Neural cell (in vitro differentiated cells): ENCODE measurements around the gene TNFRSF6B. TPM values are rescaled to one million over a fixed set of nuclear protein-coding genes. Genes with fewer than 3 reads are reported as not detected.

Experiments used
- H2AFZ ChIP-seq: fragments of 200-600, 300-800 bp; sonication (generic), shearing (Covaris generic); 2 replicates; pipeline ENCODE4 v1.6.0; 2014; ENCODE audit warnings: low read depth, mild to moderate bottlenecking, antibody characterized with exemption, low read length, moderate library complexity
- H3F3A ChIP-seq: fragments of 200-600 bp; shearing (Covaris generic); 2 replicates; pipeline ENCODE4 v1.6.1; 2016; ENCODE audit warnings: mild to moderate bottlenecking, moderate library complexity, mixed read lengths, antibody characterized with exemption, low read length; ENCODE audit not compliant: insufficient read depth, poor library complexity, severe bottlenecking
- H3K27ac ChIP-seq: fragments of 200-600, 300-800 bp; sonication (generic), shearing (Covaris generic); 2 replicates; pipeline ENCODE4 v1.5.1; 2014; ENCODE audit warnings: mild to moderate bottlenecking, low read length, moderate library complexity
- H3K27me3 ChIP-seq: fragments of 300-800, 200-600 bp; sonication (generic), shearing (Covaris generic); 2 replicates; pipeline ENCODE4 v1.6.0; 2014; ENCODE audit warnings: mild to moderate bottlenecking, low read depth, low read length, moderate library complexity; ENCODE audit not compliant: insufficient read depth
- H3K36me3 ChIP-seq: fragments of 300-800, 200-600 bp; sonication (generic), shearing (Covaris generic); 2 replicates; pipeline ENCODE4 v1.5.1; 2014; ENCODE audit warnings: mild to moderate bottlenecking, antibody characterized with exemption, low read length, moderate library complexity; ENCODE audit not compliant: insufficient read depth
- H3K4me2 ChIP-seq: fragments of 300-800, 200-600 bp; sonication (generic), shearing (Covaris generic); 2 replicates; pipeline ENCODE4 v1.6.0; 2014; ENCODE audit warnings: mild to moderate bottlenecking, low read length
- H3K4me3 ChIP-seq: fragments of 300-800, 200-600 bp; sonication (generic), shearing (Covaris generic); 2 replicates; pipeline ENCODE4 v1.5.1; 2014; ENCODE audit warnings: mild to moderate bottlenecking, low read length, moderate library complexity
- H3K79me2 ChIP-seq: fragments of 200-600 bp; shearing (Covaris generic); replicated peaks from 2 replicates; pipeline ENCODE4 v1.6.0; 2014; ENCODE audit warnings: mild to moderate bottlenecking, low read length, moderate library complexity; ENCODE audit not compliant: insufficient read depth
- H3K9ac ChIP-seq: fragments of 300-800, 200-600 bp; sonication (generic), shearing (Covaris generic); 2 replicates; pipeline ENCODE4 v1.6.1; 2016; ENCODE audit warnings: mild to moderate bottlenecking, low read length, mixed read lengths
- H3K9me2 ChIP-seq: fragments of 200-600 bp; shearing (Covaris generic); 2 replicates; pipeline ENCODE4 v1.6.1; 2016; ENCODE audit warnings: mild to moderate bottlenecking, low read length, mixed read lengths; ENCODE audit not compliant: insufficient read depth
- H3K9me3 ChIP-seq: fragments of 200-600, 300-800 bp; sonication (generic), shearing (Covaris generic); 2 replicates; pipeline ENCODE4 v1.6.1; 2016; ENCODE audit warnings: mild to moderate bottlenecking, mixed run types, low read length, moderate library complexity, mixed read lengths
- H4K20me1 ChIP-seq: fragments of 200-600 bp; shearing (Covaris generic); 2 replicates; pipeline ENCODE4 v1.6.1; 2016; ENCODE audit warnings: mild to moderate bottlenecking, mixed run types; ENCODE audit not compliant: insufficient read depth
- CTCF ChIP-seq: fragments of 450-650 bp; IDR thresholded peaks from 2 replicates; pipeline ENCODE4 v1.5.1; 2014; ENCODE audit warnings: antibody characterized with exemption, mild to moderate bottlenecking, moderate library complexity; ENCODE audit not compliant: poor library complexity, severe bottlenecking
- EP300 ChIP-seq: fragments of 450-650 bp; conservative IDR thresholded peaks from 2 replicates; pipeline ENCODE4 v1.6.1; 2014; ENCODE audit warnings: antibody characterized with exemption, mild to moderate bottlenecking, moderate library complexity; ENCODE audit not compliant: poor library complexity, severe bottlenecking
- EZH2 ChIP-seq: fragments of 200-600, 300-800 bp; shearing (Covaris generic), sonication (generic); IDR thresholded peaks from 2 replicates; pipeline ENCODE4 v1.6.1; 2014; ENCODE audit warnings: antibody characterized with exemption, low read length, borderline replicate concordance, mild to moderate bottlenecking; ENCODE audit not compliant: insufficient read depth, poor library complexity, severe bottlenecking
- MXI1 ChIP-seq: fragments of 450-650 bp; conservative IDR thresholded peaks from 2 replicates; pipeline ENCODE4 v1.6.1; 2014; ENCODE audit warnings: antibody characterized with exemption, mild to moderate bottlenecking; ENCODE audit not compliant: poor library complexity, severe bottlenecking
- POLR2AphosphoS5 ChIP-seq: IDR thresholded peaks from 2 replicates; pipeline ENCODE4 v1.6.1; 2012
- RAD21 ChIP-seq: fragments of 450-650 bp; conservative IDR thresholded peaks from 2 replicates; pipeline ENCODE4 v1.6.1; 2014; ENCODE audit warnings: antibody characterized with exemption, mild to moderate bottlenecking, moderate library complexity
- SMC3 ChIP-seq: fragments of 450-650 bp; conservative IDR thresholded peaks from 2 replicates; pipeline ENCODE4 v1.6.1; 2014; ENCODE audit warnings: antibody characterized with exemption, mild to moderate bottlenecking, moderate library complexity; ENCODE audit not compliant: poor library complexity
- TAF1 ChIP-seq: IDR thresholded peaks from 2 replicates; pipeline ENCODE4 v1.6.1; 2012; ENCODE audit warnings: low read depth
- polyA plus RNA-seq: library from polyadenylated mRNA; depleted of rRNA; stranded (reverse); fragments of >200 nt; gene quantifications from 2 replicates; pipeline ENCODE4 v1.2.3, GENCODE V29; 2014
- TF ChIP-seq, protein P1 (sequence below): IDR thresholded peaks from 2 replicates; pipeline ENCODE4 v1.6.1; 2012; ENCODE audit warnings: borderline replicate concordance

TNFRSF6B gene
- polyA plus RNA-seq, 1 donor from 2014 or later: 9.4 TPM

DNA sequence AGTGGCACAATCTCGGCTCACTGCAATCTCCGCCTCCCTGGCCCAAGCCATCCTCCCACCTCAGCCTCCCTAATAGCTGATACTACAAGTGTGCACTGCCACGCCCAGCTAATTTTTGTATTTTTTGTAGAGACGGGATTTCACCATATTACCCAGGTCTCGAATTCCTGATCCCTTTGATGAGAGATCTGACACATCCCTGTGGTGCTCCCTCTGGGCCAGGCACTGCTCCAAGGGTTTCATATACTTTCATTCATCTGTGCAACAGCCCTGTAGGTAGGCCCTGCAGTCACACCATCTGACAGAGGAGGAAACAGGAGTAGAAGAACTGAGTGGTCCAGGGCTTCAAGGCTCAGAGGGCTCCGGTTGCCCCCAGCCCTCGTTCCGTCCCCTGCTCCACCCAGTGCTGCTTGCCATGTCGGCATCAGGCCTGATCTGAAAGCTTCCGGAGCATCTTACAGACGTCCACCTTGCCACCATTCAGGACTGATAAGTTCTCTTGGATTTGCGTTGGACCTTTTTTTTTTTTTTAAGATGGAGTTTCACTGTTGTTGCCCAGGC lies 14.7 kb downstream of the TNFRSF6B start:
- TF ChIP-seq EP300 (no peak), CTCF (no peak), MXI1 (no peak), SMC3 (no peak), TAF1 (no peak)
- Histone ChIP-seq H3K27ac (no peak overlapping the region), H3K27me3 (no peaks in the 10 kb centered on the region)

GRCh38 chr20:63712191-63712590 lies 15.7 kb downstream of the TNFRSF6B start:
- H4K20me1 ChIP-seq: no peaks in the 10 kb centered on the region
- H3K27ac ChIP-seq: no peak overlapping the region
- no peak overlapping the region for H3K9ac ChIP-seq
- TF ChIP-seq EP300 (no peak), POLR2AphosphoS5 (no peak), CTCF (no peak), TAF1 (no peak), MXI1 (no peak), EZH2 (no peak), SMC3 (no peak), RAD21 (no peak)
- TF ChIP-seq, protein P1, sequence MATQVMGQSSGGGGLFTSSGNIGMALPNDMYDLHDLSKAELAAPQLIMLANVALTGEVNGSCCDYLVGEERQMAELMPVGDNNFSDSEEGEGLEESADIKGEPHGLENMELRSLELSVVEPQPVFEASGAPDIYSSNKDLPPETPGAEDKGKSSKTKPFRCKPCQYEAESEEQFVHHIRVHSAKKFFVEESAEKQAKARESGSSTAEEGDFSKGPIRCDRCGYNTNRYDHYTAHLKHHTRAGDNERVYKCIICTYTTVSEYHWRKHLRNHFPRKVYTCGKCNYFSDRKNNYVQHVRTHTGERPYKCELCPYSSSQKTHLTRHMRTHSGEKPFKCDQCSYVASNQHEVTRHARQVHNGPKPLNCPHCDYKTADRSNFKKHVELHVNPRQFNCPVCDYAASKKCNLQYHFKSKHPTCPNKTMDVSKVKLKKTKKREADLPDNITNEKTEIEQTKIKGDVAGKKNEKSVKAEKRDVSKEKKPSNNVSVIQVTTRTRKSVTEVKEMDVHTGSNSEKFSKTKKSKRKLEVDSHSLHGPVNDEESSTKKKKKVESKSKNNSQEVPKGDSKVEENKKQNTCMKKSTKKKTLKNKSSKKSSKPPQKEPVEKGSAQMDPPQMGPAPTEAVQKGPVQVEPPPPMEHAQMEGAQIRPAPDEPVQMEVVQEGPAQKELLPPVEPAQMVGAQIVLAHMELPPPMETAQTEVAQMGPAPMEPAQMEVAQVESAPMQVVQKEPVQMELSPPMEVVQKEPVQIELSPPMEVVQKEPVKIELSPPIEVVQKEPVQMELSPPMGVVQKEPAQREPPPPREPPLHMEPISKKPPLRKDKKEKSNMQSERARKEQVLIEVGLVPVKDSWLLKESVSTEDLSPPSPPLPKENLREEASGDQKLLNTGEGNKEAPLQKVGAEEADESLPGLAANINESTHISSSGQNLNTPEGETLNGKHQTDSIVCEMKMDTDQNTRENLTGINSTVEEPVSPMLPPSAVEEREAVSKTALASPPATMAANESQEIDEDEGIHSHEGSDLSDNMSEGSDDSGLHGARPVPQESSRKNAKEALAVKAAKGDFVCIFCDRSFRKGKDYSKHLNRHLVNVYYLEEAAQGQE: no peak
- H3K27me3 ChIP-seq: no peaks in the 10 kb centered on the region
- H3F3A ChIP-seq: no peaks in the 10 kb centered on the region
- no peaks in the 10 kb centered on the region for H3K9me3 ChIP-seq
- H3K9me2 ChIP-seq: no peaks in the 10 kb centered on the region
- peaks cover 6% of the 10 kb centered on the region for H3K36me3 ChIP-seq
- H3K4me2 ChIP-seq: no peak overlapping the region
- H3K79me2 ChIP-seq: peaks cover 42% of the 10 kb centered on the region
- no peak overlapping the region for H3K4me3 ChIP-seq
- no peak overlapping the region for H2AFZ ChIP-seq

More for the DNA sequence above, 14.7 kb downstream of the TNFRSF6B start:
- no peaks in the 10 kb centered on the region for H4K20me1 ChIP-seq
- no peaks in the 10 kb centered on the region for H3K9me3 ChIP-seq
- H3K4me3 ChIP-seq: no peak overlapping the region
- no peak overlapping the region for H3K4me2 ChIP-seq
- no peak overlapping the region for H2AFZ ChIP-seq
- H3K9ac ChIP-seq: no peak overlapping the region
- peaks cover 45% of the 10 kb centered on the region for H3K79me2 ChIP-seq
- no peaks in the 10 kb centered on the region for H3K9me2 ChIP-seq
- peaks cover 6% of the 10 kb centered on the region for H3K36me3 ChIP-seq
- H3F3A ChIP-seq: no peaks in the 10 kb centered on the region
